ENCODE measurements around the gene JTB. TPM values are rescaled to one million over a fixed set of nuclear protein-coding genes. Genes with fewer than 3 reads are reported as not detected.

Gene JTB
- total and polyA plus RNA-seq, 9 of the 15 experiments (the other 6 are each of a cell fraction or from before 2014, with no cell fraction given) = 24.7 to 308 (median 151) TPM

DNA sequence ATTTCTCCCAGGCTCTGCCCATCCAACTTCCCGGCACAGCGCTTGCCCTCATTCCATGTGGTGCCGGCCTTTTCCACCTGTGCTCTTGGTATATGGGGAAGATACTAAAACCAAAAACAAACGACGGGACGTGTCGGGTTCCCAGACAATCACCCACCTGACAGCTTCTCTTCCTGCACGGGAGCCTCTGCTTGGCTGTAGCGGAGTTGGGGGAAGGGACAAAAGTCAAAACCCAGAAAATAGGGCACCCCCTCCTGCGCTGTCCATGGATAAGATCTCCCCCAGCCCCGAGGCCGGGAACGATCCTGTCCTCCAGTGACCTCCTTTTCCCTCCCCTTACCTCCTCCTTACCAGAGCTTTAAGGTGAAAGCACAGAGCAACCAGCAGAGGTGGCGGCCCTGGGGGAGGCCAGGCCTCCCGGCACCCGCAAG lies 640 bp downstream of the JTB start (continued):
- TF ChIP-seq ZMIZ1 (IDR thresholded peaks at IDR 0.05; ENCODE audit: low read depth in 2 of 2, low read length in 2 of 2) (no peak), FOXJ3 (CRISPR knock-in tag; IDR thresholded peaks at IDR 0.05) (no peak), TCF7 (IDR thresholded peaks at IDR 0.05; ENCODE audit: borderline replicate concordance) (no peak), ZNF696 (CRISPR knock-in tag; conservative IDR thresholded peaks at IDR 0.05) (no peak), YY1 (IDR thresholded peaks at IDR 0.05; ENCODE audit: borderline replicate concordance in 1 of 3, control insufficient read depth in 1 of 3, extremely low read depth in 1 of 3, insufficient read depth in 3 of 3, insufficient read length in 1 of 3, insufficient replicate concordance in 2 of 3, low read depth in 1 of 3, low read length in 2 of 3) (peak in 2 of 3 experiments; percentile 28 to 38), PRMT5 (CRISPR knock-in tag; IDR thresholded peaks at IDR 0.05) (no peak), TEAD2 (tag; IDR thresholded peaks at IDR 0.05) (no peak), ZNF175 (CRISPR knock-in tag; IDR thresholded peaks at IDR 0.05; ENCODE audit: low read depth) (0 out of 2 replicates have a peak, but pooled peaks have one; percentile 11), NCOA4 (IDR thresholded peaks at IDR 0.05; ENCODE audit: partially characterized antibody) (no peak), CAMTA2 (CRISPR knock-in tag; conservative IDR thresholded peaks at IDR 0.05) (no peak), ZNF507 (tag; conservative IDR thresholded peaks at IDR 0.05) (no peak), ZNF316 (IDR thresholded peaks at IDR 0.05) (no peak), HINFP (tag; conservative IDR thresholded peaks at IDR 0.05; ENCODE audit: low read depth) (no peak), CCAR2 (IDR thresholded peaks at IDR 0.05; ENCODE audit: low read depth, low read length) (no peak), CBX5 (IDR thresholded peaks at IDR 0.05; ENCODE audit: borderline replicate concordance, low read depth) (no peak), BHLHE40 (IDR thresholded peaks at IDR 0.05; ENCODE audit: low read length) (no peak), HNRNPH1 (optimal IDR thresholded peaks at IDR 0.05; ENCODE audit: low read depth, low read length) (no peak), NR2C1 (IDR thresholded peaks at IDR 0.05) (no peak), NR2C1 (tag; IDR thresholded peaks at IDR 0.05) (0 out of 2 replicates have a peak, but pooled peaks have one; percentile 8)
- TF ChIP-seq, protein P1, sequence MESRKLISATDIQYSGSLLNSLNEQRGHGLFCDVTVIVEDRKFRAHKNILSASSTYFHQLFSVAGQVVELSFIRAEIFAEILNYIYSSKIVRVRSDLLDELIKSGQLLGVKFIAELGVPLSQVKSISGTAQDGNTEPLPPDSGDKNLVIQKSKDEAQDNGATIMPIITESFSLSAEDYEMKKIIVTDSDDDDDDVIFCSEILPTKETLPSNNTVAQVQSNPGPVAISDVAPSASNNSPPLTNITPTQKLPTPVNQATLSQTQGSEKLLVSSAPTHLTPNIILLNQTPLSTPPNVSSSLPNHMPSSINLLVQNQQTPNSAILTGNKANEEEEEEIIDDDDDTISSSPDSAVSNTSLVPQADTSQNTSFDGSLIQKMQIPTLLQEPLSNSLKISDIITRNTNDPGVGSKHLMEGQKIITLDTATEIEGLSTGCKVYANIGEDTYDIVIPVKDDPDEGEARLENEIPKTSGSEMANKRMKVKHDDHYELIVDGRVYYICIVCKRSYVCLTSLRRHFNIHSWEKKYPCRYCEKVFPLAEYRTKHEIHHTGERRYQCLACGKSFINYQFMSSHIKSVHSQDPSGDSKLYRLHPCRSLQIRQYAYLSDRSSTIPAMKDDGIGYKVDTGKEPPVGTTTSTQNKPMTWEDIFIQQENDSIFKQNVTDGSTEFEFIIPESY (CRISPR knock-in tag; IDR thresholded peaks at IDR 0.05) = 0 out of 2 replicates have a peak, but pooled peaks have one; percentile 19
- TF ChIP-seq, protein P2, sequence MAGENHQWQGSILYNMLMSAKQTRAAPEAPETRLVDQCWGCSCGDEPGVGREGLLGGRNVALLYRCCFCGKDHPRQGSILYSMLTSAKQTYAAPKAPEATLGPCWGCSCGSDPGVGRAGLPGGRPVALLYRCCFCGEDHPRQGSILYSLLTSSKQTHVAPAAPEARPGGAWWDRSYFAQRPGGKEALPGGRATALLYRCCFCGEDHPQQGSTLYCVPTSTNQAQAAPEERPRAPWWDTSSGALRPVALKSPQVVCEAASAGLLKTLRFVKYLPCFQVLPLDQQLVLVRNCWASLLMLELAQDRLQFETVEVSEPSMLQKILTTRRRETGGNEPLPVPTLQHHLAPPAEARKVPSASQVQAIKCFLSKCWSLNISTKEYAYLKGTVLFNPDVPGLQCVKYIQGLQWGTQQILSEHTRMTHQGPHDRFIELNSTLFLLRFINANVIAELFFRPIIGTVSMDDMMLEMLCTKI (IDR thresholded peaks at IDR 0.05; ENCODE audit: partially characterized antibody) = no peak
